Keratinocyte (primary cell): Measurements from ENCODE around the gene KSR1. TPM values are rescaled to one million over a fixed set of nuclear protein-coding genes. Genes with fewer than 3 reads are reported as not detected.

Source experiments
- DNase-seq: peaks from one replicate; pipeline ENCODE4 v3.0.0-alpha.2; 2011; ENCODE audit warnings: low read depth, missing footprints, low spot score
- FAIRE-seq: peaks from 2 replicates; lab custom pipeline; 2011; peaks lifted over from hg19 to GRCh38; lab: Jason Lieb, UNC
- H2AFZ ChIP-seq: 2 replicates; pipeline ENCODE4 v1.6.0; 2012; ENCODE audit warnings: low read length, control low read depth, inconsistent platforms; ENCODE audit not compliant: control insufficient read depth
- H3K27ac ChIP-seq: 2 replicates; pipeline ENCODE4 v1.5.1; 2011; ENCODE audit warnings: low read length; ENCODE audit not compliant: control insufficient read depth, insufficient read depth
- H3K27me3 ChIP-seq: 3 replicates; pipeline ENCODE4 v1.6.0; 2011; ENCODE audit warnings: low read length; ENCODE audit not compliant: control insufficient read depth, insufficient read depth; ENCODE audit errors: extremely low read depth
- H3K36me3 ChIP-seq, 2 experiments: 2 replicates in 1 of 2; 3 replicates in 1 of 2; pipeline ENCODE4 v1.5.1; 2011; ENCODE audit warnings: low read length in 2 of 2, mild to moderate bottlenecking in 1 of 2; ENCODE audit not compliant: control insufficient read depth in 2 of 2, insufficient read depth in 2 of 2; ENCODE audit errors: extremely low read depth in 1 of 2
- H3K4me1 ChIP-seq: 3 replicates; pipeline ENCODE4 v1.5.1; 2011; ENCODE audit warnings: low read length; ENCODE audit not compliant: control insufficient read depth, insufficient read depth; ENCODE audit errors: extremely low read depth
- H3K4me2 ChIP-seq: 3 replicates; pipeline ENCODE4 v1.6.0; 2011; ENCODE audit warnings: low read depth, low read length; ENCODE audit not compliant: control insufficient read depth, insufficient read depth; ENCODE audit errors: extremely low read depth
- H3K4me3 ChIP-seq, 3 experiments: fragments of 200-600 bp in 1 of 3; sonication (generic) in 1 of 3; 2 replicates in 2 of 3; 3 replicates in 1 of 3; pipeline ENCODE4 v1.5.1; 2011 to 2016; ENCODE audit warnings: low read length in 3 of 3, mild to moderate bottlenecking in 3 of 3, control low read depth in 2 of 3, inconsistent platforms in 1 of 3, low read depth in 1 of 3, mixed read lengths in 1 of 3, mixed run types in 1 of 3, moderate library complexity in 1 of 3; ENCODE audit not compliant: control insufficient read depth in 2 of 3, insufficient read depth in 2 of 3; ENCODE audit errors: extremely low read depth in 1 of 3
- H3K79me2 ChIP-seq: 2 replicates; pipeline ENCODE4 v1.6.0; 2012; ENCODE audit warnings: low read length; ENCODE audit not compliant: control insufficient read depth, insufficient read depth
- H3K9ac ChIP-seq: 3 replicates; pipeline ENCODE4 v1.6.0; 2011; ENCODE audit warnings: low read length; ENCODE audit not compliant: control insufficient read depth, insufficient read depth; ENCODE audit errors: extremely low read depth
- H3K9me1 ChIP-seq: 3 replicates; pipeline ENCODE4 v1.6.0; 2011; ENCODE audit warnings: low read length; ENCODE audit not compliant: control insufficient read depth, insufficient read depth; ENCODE audit errors: extremely low read depth
- H3K9me3 ChIP-seq: 2 replicates; pipeline ENCODE4 v1.5.1; 2012; ENCODE audit warnings: low read depth, low read length; ENCODE audit not compliant: control insufficient read depth
- H4K20me1 ChIP-seq: 3 replicates; pipeline ENCODE4 v1.6.0; 2011; ENCODE audit warnings: low read length; ENCODE audit not compliant: control insufficient read depth, insufficient read depth; ENCODE audit errors: extremely low read depth
- CTCF ChIP-seq, 3 experiments: IDR thresholded peaks in 1 of 3; conservative IDR thresholded peaks in 1 of 3; optimal IDR thresholded peaks in 1 of 3; 2 replicates in 2 of 3; 3 replicates in 1 of 3; pipeline versions ENCODE3 to v1.5.1; 2011; ENCODE audit warnings: low read length in 3 of 3, mild to moderate bottlenecking in 3 of 3, moderate library complexity in 2 of 3, control low read depth in 1 of 3, inconsistent platforms in 1 of 3; ENCODE audit not compliant: insufficient read depth in 2 of 3; ENCODE audit errors: extremely low read depth in 1 of 3
- EZH2 ChIP-seq: IDR thresholded peaks from one replicate; pipeline ENCODE4 v1.6.1; 2012; ENCODE audit warnings: inconsistent platforms, mild to moderate bottlenecking, low read length, moderate library complexity
- dilution Hi-C: fragments of 300-500 bp; cut with MboI; formaldehyde crosslinking; loops from one replicate; pipeline ENCODE4 v1.7.0; 2020; ENCODE audit warnings: low sequenced_read_pairs; ENCODE audit not compliant: extremely low pct_ligation_motif_present
- polyA plus RNA-seq, 5 experiments: library from polyadenylated mRNA; depleted of rRNA in 3 of 5; stranded (reverse) in 3 of 5; stranded (forward) in 1 of 5; unstranded in 1 of 5; fragments of >200 nt; gene quantifications; 1 replicate in 1 of 5; 2 replicates in 3 of 5; 3 replicates in 1 of 5; pipeline versions ENCODE4 v1.2.1 to v1.2.3, GENCODE V29; 2011 to 2012; ENCODE audit warnings: missing spikeins in 2 of 5, low read depth in 1 of 5, low replicate concordance in 1 of 5

The KSR1 gene
- polyA plus RNA-seq, 1 donor (not counting 4 experiments of a cell fraction or from before 2014, with no cell fraction given), result 1.3 TPM

- no peak overlapping the region for H3K9ac ChIP-seq
- H3K4me1 ChIP-seq, result no peaks in the 10 kb centered on the region
- H3K27ac ChIP-seq, result no peak overlapping the region
- no peak for FAIRE-seq
- no peaks in the 10 kb centered on the region for H3K79me2 ChIP-seq
- dilution Hi-C loops, result no loop called here
- TF ChIP-seq EZH2, result no peak
- no peak for TF ChIP-seq CTCF (optimal IDR thresholded peaks at IDR 0.05 in 1 of 3, IDR thresholded peaks at IDR 0.05 in 1 of 3, conservative IDR thresholded peaks at IDR 0.05 in 1 of 3; ENCODE audit: extremely low read depth in 1 of 3, insufficient read depth in 2 of 3, low read length in 3 of 3)
- H3K27me3 ChIP-seq, result no peaks in the 10 kb centered on the region
- no peak overlapping the region for H2AFZ ChIP-seq
- no peaks in the 10 kb centered on the region for H3K9me1 ChIP-seq
- H3K4me2 ChIP-seq, result no peak overlapping the region
- no peaks in the 10 kb centered on the region for H3K9me3 ChIP-seq
- no peak overlapping the region for H3K4me3 ChIP-seq
- DNase-seq, result no peak
- no peaks in the 10 kb centered on the region for H4K20me1 ChIP-seq
- H3K36me3 ChIP-seq, result no peaks in the 10 kb centered on the region
Observed at GRCh38 chr17:27593857-27594255, 137.6 kb downstream of the KSR1 start.

- no peaks in the 10 kb centered on the region for H3K4me1 ChIP-seq
- no peaks in the 10 kb centered on the region for H3K9me1 ChIP-seq
- H3K27me3 ChIP-seq, result no peaks in the 10 kb centered on the region
- TF ChIP-seq CTCF (optimal IDR thresholded peaks at IDR 0.05 in 1 of 3, IDR thresholded peaks at IDR 0.05 in 1 of 3, conservative IDR thresholded peaks at IDR 0.05 in 1 of 3; ENCODE audit: extremely low read depth in 1 of 3, insufficient read depth in 2 of 3, low read length in 3 of 3), result no peak
- TF ChIP-seq EZH2, result no peak
- no peak overlapping the region for H3K27ac ChIP-seq
- no peaks in the 10 kb centered on the region for H3K36me3 ChIP-seq
- H3K4me3 ChIP-seq, result no peak overlapping the region
- H3K9me3 ChIP-seq, result no peaks in the 10 kb centered on the region
- H3K79me2 ChIP-seq, result no peaks in the 10 kb centered on the region
- dilution Hi-C loops, result no loop called here
- FAIRE-seq (no peak), DNase-seq (no peak)
- no peak overlapping the region for H3K4me2 ChIP-seq
- no peaks in the 10 kb centered on the region for H4K20me1 ChIP-seq
- H3K9ac ChIP-seq, result no peak overlapping the region
- no peak overlapping the region for H2AFZ ChIP-seq
Observed at GRCh38 chr17:27595208-27595607, 139.0 kb downstream of the KSR1 start.
